ENCODE data around the gene CBX8. TPM values are rescaled to one million over a fixed set of nuclear protein-coding genes. Genes with fewer than 3 reads are reported as not detected.
A peak's percentile ranks its signal among the peaks of the same experiment; 100 is the strongest.

CBX8 gene
- total RNA-seq = 1 to 10 TPM; 1.6 to 1.8 TPM

DNA sequence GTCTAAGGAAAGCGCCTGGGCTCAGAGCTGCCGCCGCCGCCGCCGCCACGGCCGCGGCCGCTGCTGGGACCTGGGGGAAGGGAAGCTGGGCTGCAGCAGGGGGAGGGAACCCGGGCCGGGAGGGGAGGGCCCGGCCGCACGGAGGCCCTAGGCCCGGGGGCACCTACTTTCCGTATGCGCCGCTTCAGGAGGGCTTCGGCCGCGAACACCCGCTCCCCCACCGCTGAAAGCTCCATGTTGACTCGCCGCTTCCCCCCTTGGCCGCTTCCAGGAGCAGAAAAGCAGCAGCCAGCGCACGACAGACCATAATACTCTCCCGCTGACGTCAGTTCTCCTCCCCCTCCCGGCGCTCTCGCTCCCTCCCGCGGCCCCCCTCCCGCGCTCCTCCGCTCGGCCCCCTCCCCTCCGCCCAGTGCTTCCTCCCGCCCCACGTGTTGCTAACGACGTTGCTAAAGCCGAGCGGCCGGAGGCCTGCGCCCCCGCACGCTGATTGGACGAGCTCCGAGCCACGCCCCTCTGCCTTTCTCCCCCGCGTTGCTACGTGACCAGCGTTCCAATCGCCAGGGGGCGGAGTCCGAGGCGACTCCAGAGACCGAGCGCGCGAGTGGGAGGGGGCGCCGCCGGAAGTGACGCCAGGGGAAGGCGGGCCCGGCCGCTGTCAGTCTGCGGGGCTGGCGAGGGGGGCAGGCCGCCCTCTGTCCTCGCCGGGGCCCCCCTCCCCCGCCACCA is at the start of gene CBX8:
Gene CBX8 (minus strand): TSS at position 315 of the 729 bp plus-strand sequence. CDS start 79 bp downstream, at position 236.
- WGBS, 2 donors = 1 to 2% methylated on average over 28 to 68 of the region's 79 CpGs
- H3K27ac ChIP-seq = peak within 1 kb of the TSS; percentile 74 to 91 (median 82)
- intact Hi-C loops (cut with DNase I) = loop anchor here (10.0 kb wide), 1 partner anchor 48 kb away; no protein-coding TSS in a partner anchor
- H3K27me3 ChIP-seq = peaks cover 5 to 40% of the 10 kb centered on the region in 2 donors
- peak; percentile 92 for ATAC-seq
- no peaks in the 10 kb centered on the region for H3K9me3 ChIP-seq
- peaks cover 48% of the 10 kb centered on the region for H3K4me1 ChIP-seq
- TF ChIP-seq, protein P1, sequence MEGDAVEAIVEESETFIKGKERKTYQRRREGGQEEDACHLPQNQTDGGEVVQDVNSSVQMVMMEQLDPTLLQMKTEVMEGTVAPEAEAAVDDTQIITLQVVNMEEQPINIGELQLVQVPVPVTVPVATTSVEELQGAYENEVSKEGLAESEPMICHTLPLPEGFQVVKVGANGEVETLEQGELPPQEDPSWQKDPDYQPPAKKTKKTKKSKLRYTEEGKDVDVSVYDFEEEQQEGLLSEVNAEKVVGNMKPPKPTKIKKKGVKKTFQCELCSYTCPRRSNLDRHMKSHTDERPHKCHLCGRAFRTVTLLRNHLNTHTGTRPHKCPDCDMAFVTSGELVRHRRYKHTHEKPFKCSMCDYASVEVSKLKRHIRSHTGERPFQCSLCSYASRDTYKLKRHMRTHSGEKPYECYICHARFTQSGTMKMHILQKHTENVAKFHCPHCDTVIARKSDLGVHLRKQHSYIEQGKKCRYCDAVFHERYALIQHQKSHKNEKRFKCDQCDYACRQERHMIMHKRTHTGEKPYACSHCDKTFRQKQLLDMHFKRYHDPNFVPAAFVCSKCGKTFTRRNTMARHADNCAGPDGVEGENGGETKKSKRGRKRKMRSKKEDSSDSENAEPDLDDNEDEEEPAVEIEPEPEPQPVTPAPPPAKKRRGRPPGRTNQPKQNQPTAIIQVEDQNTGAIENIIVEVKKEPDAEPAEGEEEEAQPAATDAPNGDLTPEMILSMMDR (IDR thresholded peaks at IDR 0.05) = peak in 3 of 7 experiments; percentile 14 to 56 (median 37)
- TF ChIP-seq POLR2A (IDR thresholded peaks at IDR 0.05) = peak in 2 of 3 donors; percentile 55 to 58
- no peaks in the 10 kb centered on the region for H3K36me3 ChIP-seq (replicated peaks in 1 of 2; ENCODE audit: insufficient read depth in 1 of 2, low read depth in 2 of 2)
- peak; percentile 100 for DNase-seq
- H3K4me3 ChIP-seq = peak within 1 kb of the TSS; percentile 44 to 73

DNA sequence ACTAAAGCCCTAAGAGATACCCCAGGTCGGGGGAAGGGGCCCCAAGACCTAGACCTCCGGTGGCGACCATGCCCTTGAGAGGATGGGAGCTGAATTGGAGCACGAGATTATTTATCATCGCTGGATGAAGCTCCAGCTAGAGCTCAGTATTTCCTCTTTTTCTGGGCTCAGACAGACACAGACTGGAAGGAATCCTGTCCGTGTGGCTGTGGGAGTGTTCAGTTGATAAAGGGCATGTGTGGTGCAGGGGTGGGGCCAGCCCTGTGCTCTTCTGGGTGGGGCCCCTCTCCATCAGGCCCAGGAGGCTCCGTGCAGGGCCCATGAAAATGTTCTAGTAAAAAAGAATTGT is 48.7 kb upstream of the CBX8 start:
- H3K4me3 ChIP-seq = no peak overlapping the region
- H3K27ac ChIP-seq = peak overlapping the region in 3 of 4 donors; percentile 55 to 74 (median 61)
- TF ChIP-seq, protein P1 (IDR thresholded peaks at IDR 0.05) = no peak
- TF ChIP-seq POLR2A (IDR thresholded peaks at IDR 0.05) = no peak
- no peaks in the 10 kb centered on the region for H3K36me3 ChIP-seq (replicated peaks in 1 of 2; ENCODE audit: insufficient read depth in 1 of 2, low read depth in 2 of 2)
- ATAC-seq (no peak), DNase-seq (no peak)
- H3K4me1 ChIP-seq = peaks cover 49% of the 10 kb centered on the region
- H3K9me3 ChIP-seq = no peaks in the 10 kb centered on the region
- 42 to 61% methylated on average over 7 of the region's 7 CpGs for WGBS, 2 donors
- intact Hi-C loops (cut with DNase I) = loop anchor here (5.0 to 10.0 kb wide), 2 partner anchors 51 to 72 kb away; partner anchors contain the start of gene CBX8
- H3K27me3 ChIP-seq = peaks cover 0 to 28% of the 10 kb centered on the region in 2 donors

DNA sequence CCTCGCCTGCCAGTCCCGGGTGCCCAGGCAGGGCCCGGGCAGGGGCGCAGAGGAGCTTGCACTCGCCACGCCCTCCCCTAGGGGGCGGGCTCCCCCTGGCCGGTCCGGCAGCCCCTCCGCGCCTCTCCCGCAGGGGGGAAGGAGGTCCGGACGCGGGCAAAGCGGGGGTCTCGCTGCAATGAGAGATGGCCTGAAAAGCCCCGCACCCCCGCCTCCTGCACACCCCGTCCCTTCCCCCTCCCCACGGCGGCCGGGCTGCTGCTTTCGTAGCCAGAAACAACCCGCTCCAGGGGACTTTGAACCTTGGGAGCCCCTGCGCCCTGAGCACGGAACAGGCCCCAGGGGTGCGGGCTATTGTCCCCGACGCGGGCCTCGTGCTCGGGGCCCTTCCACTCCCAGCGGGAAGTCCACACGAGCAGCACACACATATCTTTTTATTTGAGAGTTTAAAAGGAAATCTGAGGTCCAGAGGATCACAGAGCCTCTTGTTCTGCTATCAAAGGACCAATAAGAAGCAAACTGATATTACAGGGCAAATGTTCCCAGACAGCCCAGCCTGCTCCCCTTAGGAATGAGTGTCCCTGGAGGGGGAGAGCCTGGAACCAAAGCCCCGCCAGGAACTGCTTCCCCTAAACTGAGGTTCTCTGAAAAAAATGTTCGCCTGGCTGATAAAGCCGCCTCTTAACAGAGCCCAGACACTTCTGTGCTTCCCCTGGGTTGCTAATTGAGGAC is 48.2 kb upstream of the CBX8 start:
- Histone ChIP-seq H3K4me1 (peaks cover 55% of the 10 kb centered on the region), H3K36me3 (replicated peaks in 1 of 2; ENCODE audit: insufficient read depth in 1 of 2, low read depth in 2 of 2) (no peaks in the 10 kb centered on the region), H3K9me3 (no peaks in the 10 kb centered on the region), H3K4me3 (no peak overlapping the region), H3K27ac (peak overlapping the region in 3 of 4 donors; percentile 55 to 74 (median 61)), H3K27me3 (peaks cover 0 to 34% of the 10 kb centered on the region in 2 donors)
- no peak for TF ChIP-seq POLR2A (IDR thresholded peaks at IDR 0.05)
- TF ChIP-seq, protein P1 (IDR thresholded peaks at IDR 0.05) = peak; percentile 35 to 80 (median 61)
- WGBS, 2 donors = 5 to 35% methylated on average over 6 to 38 of the region's 38 CpGs
- ATAC-seq = peak; percentile 59
- intact Hi-C loops (cut with DNase I) = loop anchor here (5.0 to 10.0 kb wide), 2 partner anchors 50 to 72 kb away; partner anchors contain the start of gene CBX8
- peak in 3 of 4 donors; percentile 53 to 62 (median 56) for DNase-seq

DNA sequence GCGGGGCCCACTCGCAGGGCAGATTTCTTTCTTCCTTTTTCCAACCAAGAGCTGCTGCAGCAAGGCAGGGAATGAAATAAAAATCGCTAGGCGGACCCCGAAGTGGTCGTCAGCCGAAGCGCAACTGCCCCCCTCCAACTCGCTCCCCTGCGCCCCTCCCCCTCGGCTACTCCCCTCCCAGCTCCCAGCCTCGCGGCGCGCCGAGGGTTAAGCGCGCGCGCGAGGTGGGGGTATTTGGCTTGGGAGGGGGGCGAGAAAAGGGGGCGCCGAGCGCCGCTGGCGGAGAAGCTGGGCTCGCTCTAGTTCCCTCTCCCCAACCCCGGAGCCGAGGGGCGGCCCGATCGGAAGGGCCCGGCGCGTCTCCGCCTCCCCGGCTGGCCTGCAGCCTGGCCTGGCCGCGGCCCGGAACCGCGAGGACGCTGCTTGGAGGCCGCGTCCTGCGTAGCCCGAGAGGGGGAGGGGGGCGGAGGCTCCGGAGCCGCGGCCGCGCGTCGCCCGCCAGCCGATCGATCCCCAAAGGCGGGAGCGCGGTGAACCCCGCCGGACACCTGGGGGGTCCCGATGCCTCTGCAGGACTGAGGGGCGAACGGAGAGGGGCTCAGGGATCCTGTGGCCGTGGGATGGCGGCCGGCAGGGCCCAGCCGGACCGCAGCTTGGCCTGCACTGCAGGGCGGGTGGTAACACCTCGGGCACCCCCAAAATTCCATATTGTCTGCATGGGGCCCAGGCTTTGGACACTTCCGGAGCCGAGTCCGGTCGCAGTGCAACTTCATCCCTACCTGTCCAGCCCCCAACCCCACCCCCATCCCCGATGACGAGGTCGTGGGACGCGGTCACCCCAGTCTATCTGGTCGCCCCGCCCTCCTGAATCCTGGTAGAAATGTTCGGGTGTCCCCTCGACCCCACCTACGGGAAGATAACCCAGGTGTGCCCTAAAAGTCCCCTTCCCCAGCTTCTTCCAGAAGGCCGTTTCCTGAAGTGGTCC is 47.2 kb upstream of the CBX8 start:
- Histone ChIP-seq H3K36me3 (replicated peaks in 1 of 2; ENCODE audit: insufficient read depth in 1 of 2, low read depth in 2 of 2) (no peaks in the 10 kb centered on the region), H3K27me3 (peaks cover 0 to 34% of the 10 kb centered on the region in 2 donors), H3K9me3 (no peaks in the 10 kb centered on the region), H3K27ac (peak overlapping the region in 3 of 4 donors; percentile 55 to 74 (median 61)), H3K4me1 (peaks cover 60% of the 10 kb centered on the region), H3K4me3 (peak overlapping the region; percentile 3 to 33)
- intact Hi-C loops (cut with DNase I) = loop anchor here (10.0 kb wide), 1 partner anchor 49 kb away; the partner anchor contains the start of gene CBX8
- TF ChIP-seq POLR2A (IDR thresholded peaks at IDR 0.05) = peak; percentile 42 to 52 (median 50)
- TF ChIP-seq, protein P1 (IDR thresholded peaks at IDR 0.05) = peak in 1 of 7 experiments; percentile 5
- 3% methylated on average over 18 to 88 of the region's 89 CpGs for WGBS, 2 donors
- ATAC-seq (peak; percentile 55), DNase-seq (peak; percentile 70 to 78 (median 76))

All from body of pancreas (tissue), 4 donors.